AG04450 (cell line): ENCODE measurements around the gene TNP2. TPM values are rescaled to one million over a fixed set of nuclear protein-coding genes. Genes with fewer than 3 reads are reported as not detected.

Experiments
- CTCF ChIA-PET: fragments of 300-600, 350-600 bp; formaldehyde crosslinking; extraction: SDS; loops from one replicate; lab custom pipeline; 2022; ENCODE audit warnings: antibody characterized with exemption, inconsistent platforms; lab: Charles Lee
- POLR2A ChIA-PET: fragments of 350-600 bp; formaldehyde crosslinking; extraction: SDS; loops from one replicate; lab custom pipeline; 2021; ENCODE audit warnings: antibody characterized with exemption, inconsistent platforms; lab: Yijun Ruan, JAX
- DNase-seq: peaks from one replicate; pipeline ENCODE4 v3.0.0-alpha.2; 2011; ENCODE audit warnings: low read depth, low spot score
- H3K27ac ChIP-seq: one replicate; pipeline ENCODE4 v1.5.1; 2012; ENCODE audit warnings: low read depth, low read length, control low read depth
- H3K27me3 ChIP-seq: one replicate; pipeline ENCODE4 v1.6.0; 2012; ENCODE audit warnings: low read length; ENCODE audit not compliant: control insufficient read depth, insufficient read depth
- H3K4me3 ChIP-seq: 2 replicates; pipeline ENCODE4 v1.5.1; 2011; ENCODE audit warnings: mild to moderate bottlenecking, low read depth, low read length, control low read depth
- H3K9me3 ChIP-seq: 2 replicates; pipeline ENCODE4 v1.5.1; 2012; ENCODE audit warnings: low read length; ENCODE audit not compliant: control insufficient read depth, insufficient read depth
- CTCF ChIP-seq: IDR thresholded peaks from 2 replicates; pipeline ENCODE4 v1.5.1; 2011; ENCODE audit warnings: low read depth, low read length, control low read depth, inconsistent platforms
- polyA plus RNA-seq: library from polyadenylated mRNA; depleted of rRNA; stranded (reverse); fragments of >200 nt; gene quantifications from 2 replicates; pipeline ENCODE4 v1.2.3, GENCODE V29; 2011

The TNP2 gene
- polyA plus RNA-seq, 1 experiment = not detected

- CTCF ChIA-PET = interaction anchor here (0.7 to 1.4 kb wide), 4 partner anchors 40 to 333 kb away, joined by 3 to 6 read pairs (median 4); partner anchors contain the start of gene SOCS1
- Histone ChIP-seq H3K27ac (no peak overlapping the region), H3K9me3 (no peaks in the 10 kb centered on the region), H3K27me3 (peaks cover 2% of the 10 kb centered on the region), H3K4me3 (no peak overlapping the region)
- DNase-seq = no peak
- POLR2A ChIA-PET = interaction anchor here (0.7 to 1.1 kb wide), 3 partner anchors 11 to 41 kb away, joined by 3 to 4 read pairs (median 3); partner anchors contain the start of gene SOCS1
- no peak for TF ChIP-seq CTCF
Measured at GRCh38 chr16:11296706-11297491, 27.8 kb upstream of the TNP2 start.

- Histone ChIP-seq H3K9me3 (no peaks in the 10 kb centered on the region), H3K27me3 (peaks cover 2% of the 10 kb centered on the region), H3K4me3 (no peak overlapping the region), H3K27ac (no peak overlapping the region)
- no peak for TF ChIP-seq CTCF
- no peak for DNase-seq
- ChIA-PET POLR2A (no interaction called here), CTCF (interaction anchor here (0.7 to 1.4 kb wide), 3 partner anchors 39 to 332 kb away, joined by 3 to 6 read pairs (median 3); no protein-coding TSS in a partner anchor)
Measured at GRCh38 chr16:11296351-11296705, 27.2 kb upstream of the TNP2 start.

GRCh38 chr16:11295672-11296071, 26.5 kb upstream of the TNP2 start:
- Histone ChIP-seq H3K27ac (no peak overlapping the region), H3K9me3 (no peaks in the 10 kb centered on the region), H3K27me3 (peaks cover 3% of the 10 kb centered on the region), H3K4me3 (no peak overlapping the region)
- POLR2A ChIA-PET = no interaction called here
- CTCF ChIA-PET = no interaction called here
- no peak for DNase-seq
- TF ChIP-seq CTCF = no peak

DNA sequence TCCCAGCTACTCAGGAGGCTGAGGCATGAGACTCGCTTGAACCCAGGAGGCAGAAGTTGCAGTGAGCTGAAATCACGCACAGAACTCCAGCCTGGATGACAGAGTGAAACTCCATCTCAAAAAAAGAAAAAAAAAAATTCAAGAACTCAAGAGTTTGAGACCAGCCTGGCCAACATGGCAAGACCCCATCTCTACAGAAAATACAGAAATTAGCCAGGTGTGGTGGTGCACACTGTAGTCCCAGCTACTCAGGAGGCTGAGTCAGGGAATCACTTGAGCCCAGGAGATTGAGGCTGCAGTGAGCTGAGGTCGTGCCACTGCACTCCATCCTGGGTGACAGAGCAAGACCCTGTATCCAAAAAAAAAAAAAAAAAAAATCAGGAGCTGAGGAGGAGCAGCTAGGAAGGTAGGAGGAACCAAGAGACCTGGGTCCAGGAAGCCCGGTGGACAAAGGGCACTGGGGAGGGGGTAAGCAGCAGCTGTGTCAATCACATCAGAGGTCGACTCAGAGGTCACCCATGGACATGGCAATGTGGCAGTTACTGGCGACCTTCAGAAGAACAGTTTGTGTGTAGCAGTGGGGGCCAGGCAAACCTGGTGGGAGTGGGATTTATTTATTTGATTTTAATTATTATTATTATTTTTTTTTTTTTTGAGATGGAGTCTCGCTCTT, 23.1 kb upstream of the TNP2 start:
- TF ChIP-seq CTCF = no peak
- H3K9me3 ChIP-seq = no peaks in the 10 kb centered on the region
- peaks cover 14% of the 10 kb centered on the region for H3K27me3 ChIP-seq
- DNase-seq = no peak
- H3K27ac ChIP-seq = no peak overlapping the region
- CTCF ChIA-PET = no interaction called here
- POLR2A ChIA-PET = interaction anchor here (0.7 kb wide), 1 partner anchor 8 kb away, joined by 3 read pairs; no protein-coding TSS in a partner anchor
- H3K4me3 ChIP-seq = no peak overlapping the region
